K562 (cell line): Measurements from ENCODE around the gene PSD4. TPM values are rescaled to one million over a fixed set of nuclear protein-coding genes. Genes with fewer than 3 reads are reported as not detected.

Experiments used
- ATAC-seq: fragments of 200-7000 bp; cut with Tn5 transposase; 3 replicates; pipeline ENCODE4 v1.9.1; 2020; ENCODE audit warnings: moderate library complexity
- BruUV-seq: library from RNA; stranded (reverse); fragments of 400-500 nt; replicated peaks from 2 replicates; lab custom pipeline; 2021; lab: Mats Ljungman, UMichigan
- CTCF ChIA-PET: fragments of 300-600 bp; formaldehyde crosslinking; extraction: SDS; loops from one replicate; lab custom pipeline; 2021; ENCODE audit warnings: low intra/inter-chr PET ratio; lab: Yijun Ruan, JAX
- POLR2A ChIA-PET: fragments of 300-600, 350-650 bp; sonication (Branson Sonifier 250); formaldehyde crosslinking; extraction: SDS; loops from one replicate; lab custom pipeline; 2021; ENCODE audit warnings: antibody characterized with exemption, inconsistent platforms; lab: Yijun Ruan, JAX
- DNase-seq, 4 experiments: peaks; one replicate each; pipeline versions ENCODE4 v3.0.0 to v3.0.0-alpha.2; 2011 to 2018; ENCODE audit warnings: low spot score in 3 of 4, mixed read lengths in 3 of 4; ENCODE audit errors: extremely low read depth in 1 of 4
- FAIRE-seq: peaks from 2 replicates; lab custom pipeline; 2011; peaks lifted over from hg19 to GRCh38; lab: Jason Lieb, UNC
- H2AFZ ChIP-seq: 2 replicates; pipeline ENCODE4 v1.6.0; 2011; ENCODE audit warnings: low read depth, low read length, control low read depth, inconsistent platforms
- H3K27ac ChIP-seq: fragments of 200-600 bp; 3 replicates; pipeline ENCODE4 v1.8.0; 2011; ENCODE audit warnings: low read depth, mild to moderate bottlenecking, control low read depth, inconsistent platforms, low read length, moderate library complexity, mixed read lengths; ENCODE audit errors: extremely low read depth
- H3K27me3 ChIP-seq, 2 experiments: fragments of 300-600 bp in 1 of 2; 2 replicates in 1 of 2; 3 replicates in 1 of 2; pipeline versions ENCODE4 v1.6.0 to v1.8.0; 2011; ENCODE audit warnings: inconsistent platforms in 2 of 2, low read length in 2 of 2, mild to moderate bottlenecking in 1 of 2, mixed read lengths in 1 of 2, moderate library complexity in 1 of 2; ENCODE audit not compliant: control insufficient read depth in 2 of 2, insufficient read depth in 2 of 2
- H3K36me3 ChIP-seq: fragments of 300-600 bp; 3 replicates; pipeline ENCODE4 v1.8.0; 2011; ENCODE audit warnings: mild to moderate bottlenecking, low read length, inconsistent platforms; ENCODE audit not compliant: control insufficient read depth, insufficient read depth
- H3K4me1 ChIP-seq, 2 experiments: fragments of 200-600 bp in 1 of 2; replicated peaks in 1 of 2; 2 replicates in 1 of 2; 3 replicates in 1 of 2; pipeline versions ENCODE4 v1.5.1 to v1.8.0; 2011; ENCODE audit warnings: inconsistent platforms in 2 of 2, low read length in 2 of 2, mild to moderate bottlenecking in 1 of 2, mixed read lengths in 1 of 2, moderate library complexity in 1 of 2; ENCODE audit not compliant: control insufficient read depth in 2 of 2, insufficient read depth in 2 of 2
- H3K4me2 ChIP-seq: 2 replicates; pipeline ENCODE4 v1.6.1; 2011; ENCODE audit warnings: low read length, control low read depth, inconsistent platforms, mixed read lengths; ENCODE audit not compliant: insufficient read depth
- H3K4me3 ChIP-seq: fragments of 200-600 bp; sonication (generic), shearing (Covaris generic); 2 replicates; pipeline ENCODE4 v1.5.1; 2016; ENCODE audit warnings: control low read depth, inconsistent platforms
- H3K79me2 ChIP-seq: fragments of 200-600 bp; 3 replicates; pipeline ENCODE4 v1.8.0; 2011; ENCODE audit warnings: low read length, inconsistent platforms; ENCODE audit not compliant: control insufficient read depth, insufficient read depth
- H3K9ac ChIP-seq, 2 experiments: 2 replicates each; pipeline versions ENCODE4 v1.6.0 to v1.6.1; 2011; ENCODE audit warnings: low read depth in 2 of 2, low read length in 2 of 2, control low read depth in 1 of 2, inconsistent platforms in 1 of 2, mild to moderate bottlenecking in 1 of 2, mixed read lengths in 1 of 2; ENCODE audit not compliant: insufficient read depth in 1 of 2
- H3K9me1 ChIP-seq: one replicate; pipeline ENCODE4 v1.6.0; 2011; ENCODE audit warnings: inconsistent platforms, mild to moderate bottlenecking, low read length, moderate library complexity; ENCODE audit not compliant: control insufficient read depth, insufficient read depth
- H3K9me3 ChIP-seq: replicated peaks from 2 replicates; pipeline ENCODE4 v1.5.1; 2011; ENCODE audit warnings: low read depth, low read length, inconsistent platforms; ENCODE audit not compliant: control insufficient read depth, insufficient read depth
- H4K20me1 ChIP-seq: replicated peaks from 2 replicates; pipeline ENCODE4 v1.6.1; 2011; ENCODE audit warnings: low read length, inconsistent platforms, mixed read lengths; ENCODE audit not compliant: control insufficient read depth, insufficient read depth
- CUX1 ChIP-seq: fragments of 200-800 bp; sonication (Bioruptor generic); IDR thresholded peaks from 2 replicates; pipeline ENCODE4 v1.6.1; 2016; ENCODE audit warnings: missing genetic modification characterization, missing compliant biosample characterization
- E2F1 ChIP-seq: sonication (generic); formaldehyde crosslinking; IDR thresholded peaks from 2 replicates; pipeline ENCODE4 v1.8.1; 2023; ENCODE audit warnings: mild to moderate bottlenecking, missing genetic modification reagents, moderate library complexity
- EWSR1 ChIP-seq: fragments of 450-650 bp; IDR thresholded peaks from 2 replicates; pipeline ENCODE4 v1.6.1; 2018; ENCODE audit warnings: borderline replicate concordance, mild to moderate bottlenecking, low read depth, moderate library complexity; ENCODE audit not compliant: partially characterized antibody
- GATAD2B ChIP-seq: fragments of 450-650 bp; IDR thresholded peaks from 2 replicates; pipeline ENCODE4 v1.6.1; 2017; ENCODE audit warnings: mild to moderate bottlenecking, borderline replicate concordance
- MTA2 ChIP-seq: fragments of 450-650 bp; IDR thresholded peaks from 2 replicates; pipeline ENCODE4 v1.6.1; 2016; ENCODE audit warnings: low read depth
- PHF21A ChIP-seq: fragments of 450-650 bp; IDR thresholded peaks from 2 replicates; pipeline ENCODE4 v1.6.1; 2017; ENCODE audit warnings: low read depth, borderline replicate concordance
- POLR2B ChIP-seq: fragments of 450-650 bp; IDR thresholded peaks from 2 replicates; pipeline ENCODE4 v1.6.1; 2018; ENCODE audit warnings: low read depth; ENCODE audit not compliant: partially characterized antibody
- SAP30 ChIP-seq: fragments of 200-600 bp; sonication (generic); IDR thresholded peaks from 2 replicates; pipeline ENCODE4 v1.6.1; 2012; ENCODE audit warnings: borderline replicate concordance, low read depth, mild to moderate bottlenecking, moderate library complexity, low read length, control low read depth, inconsistent platforms; ENCODE audit not compliant: insufficient read depth, poor library complexity, severe bottlenecking
- TRIM25 ChIP-seq: fragments of 450-650 bp; IDR thresholded peaks from 2 replicates; pipeline ENCODE4 v1.7.0; 2016; ENCODE audit warnings: borderline replicate concordance
- WHSC1 ChIP-seq: IDR thresholded peaks from one replicate; pipeline ENCODE4 v1.6.1; 2012; ENCODE audit warnings: low read length, control low read depth, inconsistent platforms
- ZFX ChIP-seq: sonication (generic); formaldehyde crosslinking; IDR thresholded peaks from 2 replicates; pipeline ENCODE4 v1.8.0; 2022; ENCODE audit warnings: mild to moderate bottlenecking, missing genetic modification reagents, moderate library complexity
- ZNF639 ChIP-seq, 2 experiments: fragments of 200-800 bp in 1 of 2; sonication (Bioruptor generic) in 1 of 2; sonication (generic) in 1 of 2; formaldehyde crosslinking in 1 of 2; IDR thresholded peaks in 1 of 2; conservative IDR thresholded peaks in 1 of 2; 2 replicates each; pipeline versions ENCODE4 v1.5.0 to v1.6.1; 2016 to 2020; ENCODE audit warnings: missing compliant biosample characterization in 1 of 2, missing genetic modification characterization in 1 of 2, missing genetic modification reagents in 1 of 2
- ZNF77 ChIP-seq: fragments of 250-450 bp; sonication (Bioruptor Pico); IDR thresholded peaks from 2 replicates; pipeline ENCODE4 v1.5.0; 2020
- WGBS: fragments of 100-300 bp; shearing (Covaris generic); methylation state at CpG from one replicate; pipeline ENCODE4 v1.1.6; 2016; ENCODE audit warnings: low coverage, mixed read lengths; ENCODE audit not compliant: insufficient coverage; ENCODE audit errors: missing lambda C conversion rate; 5-methylcytosine and 5-hydroxymethylcytosine counted together
- in situ Hi-C: fragments of 300-500 bp; cut with MboI; formaldehyde crosslinking; loops from 4 replicates; pipeline ENCODE4 v1.15.0; 2018; ENCODE audit warnings: inconsistent platforms, mixed read lengths
- intact Hi-C: fragments of 100-400 bp; cut with micrococcal nuclease; formaldehyde crosslinking; loops from 2 replicates; pipeline ENCODE4 v1.14.2; 2022
- polyA plus RNA-seq, 8 experiments: library from polyadenylated mRNA; depleted of rRNA in 4 of 8; stranded (reverse) in 5 of 8; unstranded in 3 of 8; fragments of >200 nt; fragmentation: Nextera tagmentation in 2 of 8; fragmentation: Illumina TruSeq in 1 of 8; extraction: Ambion mirVana in 2 of 8; extraction: Trizol in 1 of 8; gene quantifications; 2 replicates each; pipeline versions ENCODE4 v1.2.1 to v1.2.3, GENCODE V29; 2011 to 2014; ENCODE audit warnings: inconsistent platforms in 1 of 8, missing spikeins in 1 of 8
- total RNA-seq, 7 experiments: library from RNA; depleted of rRNA in 6 of 7; stranded (reverse); fragments of >200 nt in 6 of 7; fragmentation: Illumina TruSeq in 2 of 7; extraction: Trizol in 2 of 7; gene quantifications; 2 replicates each; pipeline versions ENCODE4 v1.2.1 to v1.2.3, GENCODE V29; 2011 to 2021; ENCODE audit warnings: low replicate concordance in 1 of 7

The PSD4 gene
- total and polyA plus RNA-seq, 9 of the 15 experiments (the other 6 are each of a cell fraction or from before 2014, with no cell fraction given) = 0.46 to 54.0 (median 20.8) TPM

GRCh38 chr2:113150258-113150601 lies 23.5 kb upstream of the PSD4 start:
- Histone ChIP-seq H3K9ac (no peak overlapping the region), H3K79me2 (no peaks in the 10 kb centered on the region), H3K4me1 (no peaks in the 10 kb centered on the region), H3K27me3 (peaks cover 0 to 20% of the 10 kb centered on the region in 2 experiments; a peak in 4 of 5 replicates), H4K20me1 (no peaks in the 10 kb centered on the region), H3K4me2 (no peak overlapping the region), H3K27ac (no peak overlapping the region), H2AFZ (no peak overlapping the region), H3K9me3 (no peaks in the 10 kb centered on the region), H3K36me3 (no peaks in the 10 kb centered on the region), H3K4me3 (no peak overlapping the region), H3K9me1 (no peaks in the 10 kb centered on the region)
- 15% methylated on average over 5 of the region's 5 CpGs for WGBS
- ATAC-seq = no peak
- ChIA-PET POLR2A (interaction anchor here (0.5 to 1.1 kb wide), 2 partner anchors 9 to 22 kb away, joined by 3 to 4 read pairs; no protein-coding TSS in a partner anchor), CTCF (no interaction called here)
- no peak for DNase-seq
- intact Hi-C loops (no loop called here), in situ Hi-C loops (no loop called here)
- BruUV-seq = no TSS peak
- FAIRE-seq = no peak
- TF ChIP-seq ZFX (no peak), ZNF639 (CRISPR knock-in tag; conservative IDR thresholded peaks at IDR 0.05 in 1 of 2, IDR thresholded peaks at IDR 0.05 in 1 of 2) (no peak), WHSC1 (no peak), GATAD2B (no peak), PHF21A (no peak), ZNF77 (no peak), TRIM25 (no peak), POLR2B (no peak), CUX1 (CRISPR knock-in tag) (no peak), E2F1 (CRISPR knock-in tag) (no peak), SAP30 (no peak), MTA2 (no peak), EWSR1 (no peak)
